GM18505 (cell line): ENCODE data around the gene LMF2.
A peak's percentile ranks its signal among the peaks of the same experiment; 100 is the strongest.

ENCODE experiments used
- ATAC-seq: cut with Tn5 transposase; IDR thresholded peaks from one replicate; pipeline ENCODE4 v1.9.1; 2021; ENCODE audit not compliant: unreplicated experiment
- POLR2A ChIP-seq: IDR thresholded peaks from 4 replicates; pipeline ENCODE4 v1.6.1; 2011; ENCODE audit warnings: borderline replicate concordance; ENCODE audit not compliant: insufficient read depth, insufficient read length; ENCODE audit errors: extremely low read depth

Gene LMF2

GRCh38 chr22:50507421-50507990 is at the start of gene LMF2:
LMF2 (minus strand) TSS chr22:50507702; CDS start chr22:50507675, 27 bp downstream.
- peak; percentile 51 for ATAC-seq
- TF ChIP-seq POLR2A: peak; percentile 61

- no peak for ATAC-seq
- no peak for TF ChIP-seq POLR2A
Measured at GRCh38 chr22:50556703-50557102, 49.2 kb upstream of the LMF2 start.

GRCh38 chr22:50553310-50553709 is 45.8 kb upstream of the LMF2 start:
- no peak for ATAC-seq
- no peak for TF ChIP-seq POLR2A

GRCh38 chr22:50551160-50551752 is 43.8 kb upstream of the LMF2 start:
- no peak for ATAC-seq
- no peak for TF ChIP-seq POLR2A

- TF ChIP-seq POLR2A: no peak
- no peak for ATAC-seq
Measured at GRCh38 chr22:50550395-50550794, 42.9 kb upstream of the LMF2 start.

GRCh38 chr22:50548921-50549790 is 41.7 kb upstream of the LMF2 start:
- ATAC-seq: no peak

GRCh38 chr22:50548040-50548920 is 40.8 kb upstream of the LMF2 start:
- peak; percentile 55 for TF ChIP-seq POLR2A
- ATAC-seq: no peak

More at GRCh38 chr22:50548921-50549790, 41.7 kb upstream of the LMF2 start:
- TF ChIP-seq POLR2A: no peak

GRCh38 chr22:50547263-50547985 is 39.9 kb upstream of the LMF2 start:
- no peak for ATAC-seq

GRCh38 chr22:50546326-50547262 is 39.1 kb upstream of the LMF2 start:
- no peak for ATAC-seq
- no peak for TF ChIP-seq POLR2A

More at GRCh38 chr22:50547263-50547985, 39.9 kb upstream of the LMF2 start:
- no peak for TF ChIP-seq POLR2A

GRCh38 chr22:50545522-50546325 is 38.2 kb upstream of the LMF2 start, which contains the start of gene KLHDC7B:
KLHDC7B (plus strand) TSS chr22:50545899; CDS start chr22:50546244, 345 bp downstream.
- no peak for TF ChIP-seq POLR2A
- no peak for ATAC-seq
